CD4-positive, alpha-beta T cell treated with Interleukin-10 for 1 hour (primary cell): Measurements from ENCODE around the gene VAMP4.
"Not testable (repeated sequence)": the region's sequence is repeated elsewhere in the genome, so short reads cannot be mapped to it uniquely, and the experiment has no call there.

Source experiments
- DNase-seq: peaks from one replicate; pipeline ENCODE4 v3.0.0-alpha.2; 2020

The VAMP4 gene

GRCh38 chr1:171693541-171693940 is 48.3 kb downstream of the VAMP4 start:
- not testable (repeated sequence) for DNase-seq

- no peak for DNase-seq
These were observed 58.0 kb downstream of the VAMP4 start for GRCh38 chr1:171683870-171684269.

GRCh38 chr1:171680339-171680738 is 61.5 kb downstream of the VAMP4 start:
- no peak for DNase-seq

GRCh38 chr1:171676823-171677222 is 65.0 kb downstream of the VAMP4 start:
- no peak for DNase-seq

GRCh38 chr1:171674431-171675405 is 67.1 kb downstream of the VAMP4 start:
- no peak for DNase-seq

GRCh38 chr1:171670739-171671138 is 71.1 kb downstream of the VAMP4 start:
- DNase-seq: no peak

GRCh38 chr1:171668372-171668771 is 73.5 kb downstream of the VAMP4 start:
- DNase-seq: no peak

- DNase-seq: no peak
These were observed 75.6 kb downstream of the VAMP4 start for GRCh38 chr1:171666114-171666769.

GRCh38 chr1:171664976-171665375 is 76.9 kb downstream of the VAMP4 start:
- DNase-seq: no peak

GRCh38 chr1:171663854-171664575 is 77.8 kb downstream of the VAMP4 start:
- no peak for DNase-seq

- no peak for DNase-seq
These were observed 78.6 kb downstream of the VAMP4 start for GRCh38 chr1:171663036-171663853.

- no peak for DNase-seq
These were observed 80.7 kb downstream of the VAMP4 start for GRCh38 chr1:171661076-171661650.

GRCh38 chr1:171656206-171656605 is 85.7 kb downstream of the VAMP4 start:
- not testable (repeated sequence) for DNase-seq

GRCh38 chr1:171655746-171656116 is 86.1 kb downstream of the VAMP4 start:
- DNase-seq: no peak

GRCh38 chr1:171654942-171655745 is 86.7 kb downstream of the VAMP4 start:
- DNase-seq: peak; percentile 56

GRCh38 chr1:171654201-171654941 is 87.5 kb downstream of the VAMP4 start:
- no peak for DNase-seq

GRCh38 chr1:171653796-171654195 is 88.1 kb downstream of the VAMP4 start:
- no peak for DNase-seq

- DNase-seq: no peak
These were observed 89.5 kb downstream of the VAMP4 start, which contains the start of gene MYOC for GRCh38 chr1:171652234-171652822. MYOC (minus strand) TSS chr1:171652688; CDS start chr1:171652611, 77 bp downstream.
